H1 (cell line): ENCODE data around the gene CMIP.

Experiments
- CTCF ChIP-seq, 3 experiments: IDR thresholded peaks; 1 replicate in 2 of 3; 2 replicates in 1 of 3; pipeline versions ENCODE4 v1.5.1 to v1.6.1; 2011; ENCODE audit warnings: low read length in 3 of 3, mild to moderate bottlenecking in 3 of 3, inconsistent platforms in 2 of 3, low read depth in 1 of 3, moderate library complexity in 1 of 3; ENCODE audit not compliant: insufficient read depth in 1 of 3; ENCODE audit errors: control extremely low read depth in 1 of 3
- EP300 ChIP-seq, 2 experiments: IDR thresholded peaks; 1 replicate in 1 of 2; 2 replicates in 1 of 2; pipeline ENCODE4 v1.6.1; 2011 to 2012; ENCODE audit warnings: low read depth in 2 of 2, low read length in 2 of 2, mild to moderate bottlenecking in 2 of 2, borderline replicate concordance in 1 of 2, inconsistent platforms in 1 of 2, moderate library complexity in 1 of 2

GRCh38 chr16:81562926-81563325 lies 118.3 kb downstream of the CMIP start:
- TF ChIP-seq EP300 (IDR thresholded peaks at IDR 0.05; ENCODE audit: borderline replicate concordance in 1 of 2, low read depth in 2 of 2, low read length in 2 of 2) (no peak), CTCF (IDR thresholded peaks at IDR 0.05; ENCODE audit: control extremely low read depth in 1 of 3, insufficient read depth in 1 of 3, low read depth in 1 of 3, low read length in 3 of 3) (no peak)
